GM12874 (cell line): ENCODE data around the gene FBXO30.

Experiments used
- TF ChIP-seq, protein P1 (sequence below): IDR thresholded peaks from 2 replicates; pipeline ENCODE4 v1.5.1; 2011; ENCODE audit warnings: low read depth, mild to moderate bottlenecking, control low read depth, low read length, moderate library complexity; ENCODE audit not compliant: insufficient read depth

The FBXO30 gene

DNA sequence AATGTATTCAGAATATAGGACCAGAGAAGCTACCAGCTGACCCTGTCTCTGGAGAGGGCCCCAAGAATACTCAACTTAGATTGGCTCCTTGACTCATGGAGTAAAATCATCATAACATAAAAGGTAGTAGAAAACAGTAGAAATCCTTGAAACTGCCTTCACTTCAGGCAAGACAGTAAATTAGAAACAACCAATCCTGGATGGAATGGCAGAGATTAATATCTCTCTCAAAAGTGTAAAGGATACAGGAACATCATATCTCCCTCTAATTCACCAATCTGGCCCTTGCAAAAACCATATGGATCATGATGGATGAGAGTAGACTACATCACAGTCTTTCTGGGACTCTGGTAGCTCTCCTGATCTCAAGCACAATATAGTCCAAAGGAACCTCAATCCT, 58.9 kb downstream of the FBXO30 start:
- TF ChIP-seq, protein P1, sequence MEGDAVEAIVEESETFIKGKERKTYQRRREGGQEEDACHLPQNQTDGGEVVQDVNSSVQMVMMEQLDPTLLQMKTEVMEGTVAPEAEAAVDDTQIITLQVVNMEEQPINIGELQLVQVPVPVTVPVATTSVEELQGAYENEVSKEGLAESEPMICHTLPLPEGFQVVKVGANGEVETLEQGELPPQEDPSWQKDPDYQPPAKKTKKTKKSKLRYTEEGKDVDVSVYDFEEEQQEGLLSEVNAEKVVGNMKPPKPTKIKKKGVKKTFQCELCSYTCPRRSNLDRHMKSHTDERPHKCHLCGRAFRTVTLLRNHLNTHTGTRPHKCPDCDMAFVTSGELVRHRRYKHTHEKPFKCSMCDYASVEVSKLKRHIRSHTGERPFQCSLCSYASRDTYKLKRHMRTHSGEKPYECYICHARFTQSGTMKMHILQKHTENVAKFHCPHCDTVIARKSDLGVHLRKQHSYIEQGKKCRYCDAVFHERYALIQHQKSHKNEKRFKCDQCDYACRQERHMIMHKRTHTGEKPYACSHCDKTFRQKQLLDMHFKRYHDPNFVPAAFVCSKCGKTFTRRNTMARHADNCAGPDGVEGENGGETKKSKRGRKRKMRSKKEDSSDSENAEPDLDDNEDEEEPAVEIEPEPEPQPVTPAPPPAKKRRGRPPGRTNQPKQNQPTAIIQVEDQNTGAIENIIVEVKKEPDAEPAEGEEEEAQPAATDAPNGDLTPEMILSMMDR: no peak

DNA sequence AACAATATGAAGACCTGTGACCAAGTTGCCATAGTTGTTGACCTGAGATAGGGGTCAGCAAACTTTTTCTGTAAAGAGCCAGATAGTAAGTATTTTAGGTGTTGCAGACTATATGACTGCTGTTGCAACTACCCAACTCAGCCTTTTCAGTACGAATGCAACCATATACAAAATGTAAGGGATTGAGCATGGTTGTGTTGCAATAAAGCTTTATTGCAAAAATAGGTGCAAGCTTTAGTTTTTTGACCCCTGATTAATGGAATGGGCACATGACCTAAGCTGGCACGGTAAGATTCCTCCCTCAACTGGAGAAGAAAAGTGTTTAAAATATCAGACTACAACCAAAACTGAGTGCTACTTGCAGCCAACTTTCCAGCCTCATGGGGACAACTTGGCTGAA, 62.0 kb downstream of the FBXO30 start:
- TF ChIP-seq, protein P1: no peak

DNA sequence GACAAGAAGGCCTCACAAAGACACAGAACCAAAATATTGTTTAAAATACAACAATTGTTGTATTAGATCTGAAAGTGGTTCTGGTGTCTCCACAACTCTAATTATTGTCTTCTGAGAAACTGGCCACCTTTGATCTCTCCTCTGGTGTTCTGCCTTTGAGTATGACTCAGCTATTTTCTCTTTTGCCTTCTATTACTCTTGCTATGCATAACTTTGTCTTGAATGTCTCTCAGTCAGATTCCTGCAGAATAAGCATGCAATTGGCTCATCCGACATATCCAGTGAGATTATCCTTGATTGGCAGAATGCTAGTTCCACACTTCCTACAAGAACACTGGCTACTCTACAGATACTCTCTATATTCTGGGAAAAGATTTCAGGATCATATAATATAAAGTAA, 65.0 kb downstream of the FBXO30 start:
- TF ChIP-seq, protein P1: no peak

DNA sequence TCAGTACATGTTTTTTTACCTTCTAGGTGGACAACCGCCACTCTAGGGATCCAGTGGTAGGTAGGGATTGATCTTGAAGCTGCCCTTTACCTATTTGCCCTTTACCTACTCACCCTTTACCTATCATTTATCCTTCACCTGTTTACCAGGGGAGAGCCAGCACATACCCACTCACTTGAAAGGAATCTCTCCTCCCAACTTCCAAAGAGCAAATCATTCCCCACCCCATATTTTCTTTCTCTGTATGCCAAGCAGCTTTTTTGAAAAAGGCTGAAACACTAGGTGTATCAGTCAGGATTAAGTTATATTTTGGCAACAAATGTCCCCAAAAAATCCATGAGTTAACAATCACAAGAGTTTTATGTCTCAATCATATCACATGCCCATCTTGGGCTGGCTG, 68.7 kb downstream of the FBXO30 start:
- TF ChIP-seq, protein P1: no peak

DNA sequence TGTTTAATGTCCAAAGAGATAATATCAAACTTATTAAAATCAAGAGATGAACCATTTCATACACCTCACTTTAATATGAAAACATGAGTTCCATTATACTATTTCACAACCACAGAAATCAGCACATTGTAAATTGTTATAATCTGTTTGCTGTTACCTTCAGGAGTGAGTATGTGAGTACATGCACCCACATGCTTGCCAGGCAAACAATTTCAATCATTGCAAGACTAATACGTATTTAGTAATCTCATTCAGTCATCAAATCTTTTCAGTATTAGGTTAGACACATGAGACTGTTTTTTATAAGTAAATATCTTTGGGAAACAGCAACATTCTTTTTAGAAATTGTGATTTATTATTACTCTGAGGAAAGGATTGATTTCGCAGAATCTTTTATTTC, 70.0 kb downstream of the FBXO30 start:
- TF ChIP-seq, protein P1: no peak
